HG02798 (cell line): Measurements from ENCODE around the gene ARHGEF17.

Experiments used
- ATAC-seq: cut with Tn5 transposase; IDR thresholded peaks from one replicate; pipeline ENCODE4 v1.9.1; 2021; ENCODE audit warnings: mild to moderate bottlenecking; ENCODE audit not compliant: unreplicated experiment, poor library complexity

Gene ARHGEF17

DNA sequence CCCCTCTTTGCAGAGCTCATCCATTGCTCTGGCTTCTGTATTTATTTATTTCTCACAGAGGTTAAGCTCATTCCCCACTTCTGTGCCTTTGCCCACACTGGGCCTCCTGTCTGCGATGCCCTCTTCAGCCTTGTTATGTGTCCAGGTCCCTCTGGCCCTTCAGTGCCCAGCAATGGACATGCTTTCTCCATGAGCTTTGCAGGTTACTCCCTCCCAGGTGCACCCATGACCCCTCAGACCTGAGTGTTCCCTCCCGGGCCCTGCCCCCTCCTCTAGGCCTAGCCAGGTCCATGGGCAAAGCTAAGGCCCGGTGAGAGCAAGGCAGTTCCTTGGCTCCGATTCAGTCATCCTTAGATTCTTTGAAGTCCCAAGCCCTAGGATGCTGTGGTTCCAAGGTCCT lies 17.5 kb upstream of the ARHGEF17 start:
- ATAC-seq, result no peak

DNA sequence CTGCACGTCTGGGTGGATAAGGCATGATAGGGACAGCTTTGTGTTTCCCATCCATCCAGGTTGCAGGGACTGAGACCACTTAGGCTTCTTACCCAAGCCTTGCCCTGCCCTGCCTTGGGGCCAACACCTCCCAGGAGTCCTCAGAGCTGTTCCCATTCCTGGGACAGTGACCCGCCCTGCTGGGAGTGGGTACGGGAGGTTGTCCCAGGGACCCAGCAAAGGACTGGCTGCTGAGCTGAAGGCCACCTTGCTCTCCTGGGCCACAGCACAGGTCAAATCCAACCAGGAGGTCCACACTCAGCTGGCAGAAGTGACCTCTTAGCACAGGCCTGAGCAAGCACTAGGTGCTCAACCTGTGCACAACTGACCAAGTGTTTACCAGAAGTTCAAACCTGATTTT lies 16.9 kb upstream of the ARHGEF17 start:
- ATAC-seq, result no peak

DNA sequence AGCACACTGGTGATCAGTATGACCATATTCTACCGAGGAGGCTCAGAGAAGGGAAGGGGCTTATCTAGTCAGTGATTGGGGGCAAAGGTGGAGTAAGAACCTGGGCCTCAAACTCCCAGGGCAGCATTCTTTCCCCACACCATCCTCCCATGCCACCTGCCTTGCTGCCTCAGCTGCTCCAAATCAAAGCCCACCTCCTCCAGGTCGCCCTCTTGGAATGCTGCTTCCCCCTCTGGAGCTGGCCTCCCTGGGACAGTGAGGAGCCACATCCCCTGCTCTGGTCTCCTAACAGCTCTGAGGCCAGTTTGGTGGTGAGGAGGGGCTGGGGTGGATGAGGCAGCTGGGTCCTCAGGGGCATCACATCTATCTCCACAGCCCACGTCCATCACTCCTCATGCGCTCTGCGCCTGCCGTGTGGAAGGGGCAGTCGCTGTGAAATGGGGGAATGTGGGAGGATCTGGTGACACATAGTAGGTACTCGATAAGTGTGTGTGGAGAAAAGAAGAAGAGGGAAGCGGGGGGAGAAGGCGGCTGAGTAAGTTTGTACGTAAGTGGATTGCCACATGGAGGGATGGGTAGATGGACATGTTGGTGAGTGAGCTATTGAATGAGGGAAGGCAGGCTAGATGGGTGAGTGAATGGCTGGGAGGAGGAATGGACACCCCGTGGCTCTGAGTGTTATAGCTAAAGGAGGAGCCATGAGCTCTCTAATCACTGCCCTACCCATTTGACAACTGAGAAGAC lies 16.1 kb upstream of the ARHGEF17 start:
- ATAC-seq, result no peak

DNA sequence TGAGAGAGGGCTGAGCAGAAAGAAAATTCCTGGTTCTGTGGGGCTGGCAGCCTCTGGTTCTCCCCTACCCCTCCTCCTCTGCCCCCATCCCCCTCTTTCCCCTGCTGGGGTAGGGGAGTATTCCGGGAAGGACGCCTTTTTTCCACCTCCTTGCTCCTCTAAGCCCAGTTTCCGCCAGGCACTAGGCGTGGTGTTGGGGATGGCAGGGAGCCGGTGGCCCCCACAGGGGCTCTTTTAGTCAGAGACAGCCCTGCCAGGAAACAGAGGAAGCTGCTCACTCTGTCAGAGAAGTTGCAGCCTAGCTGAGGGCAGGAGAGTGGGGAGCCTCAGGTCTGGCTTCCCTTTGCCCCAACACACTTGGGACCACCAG lies 15.6 kb upstream of the ARHGEF17 start:
- no peak for ATAC-seq

DNA sequence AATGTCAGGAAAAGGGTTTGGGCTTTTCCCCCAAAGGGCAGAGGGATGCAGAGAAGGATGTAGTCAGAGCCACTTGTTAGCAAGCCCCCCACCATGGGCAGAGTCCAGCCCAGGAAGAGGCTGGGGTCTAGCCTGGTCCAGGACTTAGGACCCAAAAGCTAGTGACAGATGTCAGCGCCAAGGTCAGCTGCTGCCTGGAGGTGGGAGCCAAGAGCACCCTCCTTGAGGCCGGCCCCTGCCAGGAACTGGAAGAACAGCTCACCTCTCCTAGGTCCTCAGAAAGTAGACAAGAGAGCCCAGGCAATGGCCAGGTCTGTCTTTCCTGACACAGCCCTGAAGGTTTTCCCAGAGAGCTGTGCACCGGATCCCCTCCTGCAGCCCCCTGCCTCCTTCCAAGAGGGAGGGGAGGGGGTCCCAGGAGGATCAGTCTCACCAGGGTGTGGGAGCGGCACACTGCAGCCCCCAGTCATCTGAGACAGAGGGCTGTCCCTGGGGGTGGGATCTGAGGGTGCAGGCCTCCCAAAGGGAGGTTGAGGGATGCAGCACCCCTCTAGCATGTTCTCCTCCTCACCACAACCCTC lies 14.6 kb upstream of the ARHGEF17 start:
- no peak for ATAC-seq

DNA sequence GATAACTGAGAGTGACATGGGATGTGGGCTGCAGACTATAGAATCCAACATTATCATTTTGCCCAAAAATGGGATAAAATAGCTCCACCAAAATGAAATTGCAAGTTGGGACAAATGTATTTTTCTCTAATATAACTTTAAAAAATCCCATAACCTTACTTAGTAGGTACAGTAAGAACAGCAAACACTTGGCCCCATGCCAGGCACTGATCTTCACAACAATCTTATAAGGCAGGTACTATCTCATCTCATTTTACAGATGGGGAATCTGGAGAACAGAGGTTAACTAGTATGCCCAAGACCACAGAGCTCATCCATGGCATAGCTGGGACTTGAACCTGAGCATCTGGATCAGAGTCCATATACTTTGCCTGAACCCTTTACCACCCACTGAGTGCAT lies 13.5 kb upstream of the ARHGEF17 start:
- ATAC-seq, result no peak

DNA sequence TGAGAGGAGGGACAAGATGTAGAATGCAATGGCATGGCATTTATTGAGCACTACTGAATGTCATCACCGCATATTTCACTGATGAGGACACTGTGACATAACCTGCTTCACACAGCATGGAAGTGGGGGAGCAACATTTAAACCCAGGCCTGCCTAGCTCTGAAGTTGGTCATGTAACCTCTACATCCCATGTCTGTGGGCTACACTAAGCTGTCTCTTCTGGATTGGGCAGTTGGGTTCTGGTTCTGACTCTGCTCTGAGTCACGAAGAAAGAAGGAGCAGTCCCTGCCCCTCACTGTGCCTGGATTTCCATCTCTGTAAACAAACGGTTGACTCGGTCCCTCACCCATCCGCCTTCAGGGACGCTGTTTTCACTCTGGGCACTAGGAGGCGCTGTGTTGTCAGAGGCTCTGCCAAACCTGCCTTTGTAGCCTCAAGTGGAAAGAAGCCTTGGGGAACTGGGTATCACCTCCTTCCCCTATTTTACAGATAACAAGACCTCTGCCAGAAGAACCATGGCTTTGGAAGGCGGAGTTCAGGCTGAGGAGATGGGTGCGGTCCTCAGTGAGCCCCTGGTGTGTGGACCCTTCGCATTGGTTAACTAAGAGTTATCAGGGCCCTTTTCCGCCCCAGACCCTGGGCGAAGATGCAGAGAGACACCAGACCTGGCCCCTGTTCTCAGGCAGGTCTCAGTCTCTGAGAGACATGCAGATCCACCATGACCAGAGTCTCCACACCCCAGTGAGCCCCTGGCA lies 12.7 kb upstream of the ARHGEF17 start:
- peak; percentile 48 for ATAC-seq

DNA sequence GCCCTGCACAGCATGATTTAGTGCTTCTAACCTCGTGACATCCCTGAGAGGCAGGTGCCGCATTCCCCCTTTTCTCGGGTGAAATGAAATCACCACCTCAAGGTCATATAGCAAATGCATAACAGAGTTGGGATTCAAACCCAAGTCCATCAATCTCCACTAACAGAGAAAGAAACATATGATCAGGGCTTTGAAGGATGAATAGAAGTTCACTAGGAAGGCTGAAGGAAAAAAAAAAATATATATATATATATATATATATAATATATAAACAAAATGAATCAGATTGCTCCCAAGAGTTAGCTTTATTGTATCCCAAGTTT lies 12.1 kb upstream of the ARHGEF17 start:
- ATAC-seq, result no peak

DNA sequence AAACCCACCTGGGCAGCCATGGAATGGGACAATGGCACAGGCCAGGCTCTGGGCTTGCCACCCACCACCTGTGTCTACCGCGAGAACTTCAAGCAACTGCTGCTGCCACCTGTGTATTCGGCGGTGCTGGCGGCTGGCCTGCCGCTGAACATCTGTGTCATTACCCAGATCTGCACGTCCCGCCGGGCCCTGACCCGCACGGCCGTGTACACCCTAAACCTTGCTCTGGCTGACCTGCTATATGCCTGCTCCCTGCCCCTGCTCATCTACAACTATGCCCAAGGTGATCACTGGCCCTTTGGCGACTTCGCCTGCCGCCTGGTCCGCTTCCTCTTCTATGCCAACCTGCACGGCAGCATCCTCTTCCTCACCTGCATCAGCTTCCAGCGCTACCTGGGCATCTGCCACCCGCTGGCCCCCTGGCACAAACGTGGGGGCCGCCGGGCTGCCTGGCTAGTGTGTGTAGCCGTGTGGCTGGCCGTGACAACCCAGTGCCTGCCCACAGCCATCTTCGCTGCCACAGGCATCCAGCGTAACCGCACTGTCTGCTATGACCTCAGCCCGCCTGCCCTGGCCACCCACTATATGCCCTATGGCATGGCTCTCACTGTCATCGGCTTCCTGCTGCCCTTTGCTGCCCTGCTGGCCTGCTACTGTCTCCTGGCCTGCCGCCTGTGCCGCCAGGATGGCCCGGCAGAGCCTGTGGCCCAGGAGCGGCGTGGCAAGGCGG lies 11.4 kb upstream of the ARHGEF17 start:
- ATAC-seq, result no peak

DNA sequence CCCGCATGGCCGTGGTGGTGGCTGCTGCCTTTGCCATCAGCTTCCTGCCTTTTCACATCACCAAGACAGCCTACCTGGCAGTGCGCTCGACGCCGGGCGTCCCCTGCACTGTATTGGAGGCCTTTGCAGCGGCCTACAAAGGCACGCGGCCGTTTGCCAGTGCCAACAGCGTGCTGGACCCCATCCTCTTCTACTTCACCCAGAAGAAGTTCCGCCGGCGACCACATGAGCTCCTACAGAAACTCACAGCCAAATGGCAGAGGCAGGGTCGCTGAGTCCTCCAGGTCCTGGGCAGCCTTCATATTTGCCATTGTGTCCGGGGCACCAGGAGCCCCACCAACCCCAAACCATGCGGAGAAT lies 10.9 kb upstream of the ARHGEF17 start:
- ATAC-seq, result no peak

DNA sequence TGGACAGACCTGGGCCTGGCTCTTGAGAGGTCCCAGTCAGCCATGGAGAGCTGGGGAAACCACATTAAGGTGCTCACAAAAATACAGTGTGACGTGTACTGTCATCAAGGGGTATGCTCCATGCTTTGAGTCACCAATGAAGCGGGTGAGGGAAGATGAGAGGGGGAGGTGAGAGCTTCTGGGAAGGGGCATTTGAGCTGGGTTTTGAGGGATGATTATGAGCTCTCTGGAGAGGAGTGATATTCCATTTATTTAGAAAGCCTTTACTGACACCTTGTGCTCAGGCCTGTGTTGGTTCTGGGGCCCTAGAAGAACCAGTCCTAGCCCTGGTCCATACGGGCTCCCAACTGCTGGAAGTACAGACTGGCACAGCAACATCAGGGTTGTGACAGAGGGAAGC lies 10.4 kb upstream of the ARHGEF17 start:
- ATAC-seq, result no peak

DNA sequence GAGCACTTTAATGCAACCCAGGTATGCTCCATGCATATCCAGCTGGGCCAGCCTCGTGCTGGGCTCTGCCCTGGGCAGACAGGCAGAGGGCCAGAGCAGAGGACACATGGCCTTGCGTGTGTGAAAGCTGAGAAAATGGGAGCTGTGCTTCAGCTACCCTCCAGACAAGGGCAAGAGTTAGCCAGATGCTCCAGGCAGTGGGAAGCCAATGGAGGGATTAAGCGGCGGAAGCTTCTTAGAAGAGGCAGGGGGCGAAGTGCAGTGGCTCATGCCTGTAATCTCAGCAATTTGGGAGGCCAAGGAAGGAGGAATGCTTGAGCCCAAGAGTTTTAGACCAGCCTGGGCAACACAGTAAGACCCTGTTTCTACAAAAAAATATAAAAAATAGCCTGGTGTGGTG lies 9.8 kb upstream of the ARHGEF17 start:
- no peak for ATAC-seq

DNA sequence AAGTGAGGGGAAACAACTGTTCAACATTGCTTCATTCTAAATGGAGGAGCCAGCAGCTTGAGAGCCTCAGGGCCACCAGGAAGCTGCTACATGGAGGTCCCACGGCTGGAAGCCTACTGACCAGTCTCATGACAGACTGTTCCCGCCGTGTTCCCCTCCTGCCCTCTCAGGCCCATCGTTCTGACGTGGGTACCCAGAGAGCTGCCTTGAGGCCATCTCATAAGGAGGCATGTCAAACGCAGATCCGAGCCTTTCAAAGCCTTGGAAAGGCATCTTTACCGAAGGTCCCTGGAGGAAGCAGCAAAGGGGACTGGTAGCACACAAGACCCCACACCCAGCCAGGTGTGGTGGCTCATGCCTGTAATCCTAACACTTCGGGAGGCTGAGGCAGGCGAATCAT lies 8.3 kb upstream of the ARHGEF17 start:
- ATAC-seq, result no peak

DNA sequence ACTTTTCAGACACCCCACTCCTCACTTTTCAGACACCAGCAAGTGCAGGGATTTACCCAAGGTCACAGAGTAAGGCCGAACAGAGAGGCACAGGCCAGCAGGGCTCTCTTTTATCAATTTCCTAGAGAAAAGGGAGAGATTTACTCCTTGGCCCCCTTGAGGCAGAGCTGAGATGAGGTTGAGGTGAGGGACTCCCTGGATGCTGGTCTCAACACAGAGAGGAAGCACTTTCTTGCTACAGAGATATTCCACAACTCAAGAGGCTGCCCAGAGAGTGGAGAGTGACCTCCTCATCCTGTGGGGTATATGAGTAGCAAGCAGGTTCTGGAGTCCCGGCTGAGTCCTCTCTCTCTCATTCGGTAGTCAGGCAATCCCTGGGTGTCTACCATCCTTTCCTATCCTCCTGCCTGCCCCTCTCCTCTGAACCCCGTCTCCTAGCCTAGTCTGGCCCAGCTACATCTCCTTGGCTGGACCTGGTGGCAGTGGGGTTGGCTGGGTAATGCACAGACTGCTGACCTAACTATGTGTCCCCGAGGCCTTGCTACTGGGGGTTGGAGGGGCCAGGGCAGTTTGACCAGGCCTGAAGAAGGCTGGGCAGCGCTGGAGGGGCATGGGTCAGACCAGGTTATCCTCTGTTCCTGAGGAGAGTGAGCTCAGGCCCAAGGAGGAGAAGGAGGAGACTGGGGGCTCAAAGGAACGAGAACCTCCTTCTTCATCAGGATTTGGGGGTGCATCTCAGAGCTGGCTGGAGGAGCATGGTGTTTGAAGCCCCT lies 1.8 kb upstream of the ARHGEF17 start:
- no peak for ATAC-seq

DNA sequence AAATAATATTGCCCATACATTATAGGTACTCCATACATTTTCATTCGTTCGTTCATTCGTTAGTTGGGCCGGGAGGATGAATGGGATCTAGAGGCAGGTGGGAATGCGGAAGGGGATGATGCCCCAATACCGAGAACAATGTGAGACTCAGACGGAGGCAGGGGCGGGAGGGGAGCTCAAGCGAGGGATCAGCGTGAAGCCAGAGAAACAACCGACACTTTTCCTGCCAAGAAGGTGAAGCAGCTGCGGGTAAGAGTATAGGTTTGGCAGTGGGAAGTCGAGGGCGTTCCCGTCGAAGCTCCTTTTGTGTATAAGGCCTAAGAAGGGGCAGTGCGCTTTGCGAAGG lies 1.1 kb upstream of the ARHGEF17 start:
- ATAC-seq, result no peak

DNA sequence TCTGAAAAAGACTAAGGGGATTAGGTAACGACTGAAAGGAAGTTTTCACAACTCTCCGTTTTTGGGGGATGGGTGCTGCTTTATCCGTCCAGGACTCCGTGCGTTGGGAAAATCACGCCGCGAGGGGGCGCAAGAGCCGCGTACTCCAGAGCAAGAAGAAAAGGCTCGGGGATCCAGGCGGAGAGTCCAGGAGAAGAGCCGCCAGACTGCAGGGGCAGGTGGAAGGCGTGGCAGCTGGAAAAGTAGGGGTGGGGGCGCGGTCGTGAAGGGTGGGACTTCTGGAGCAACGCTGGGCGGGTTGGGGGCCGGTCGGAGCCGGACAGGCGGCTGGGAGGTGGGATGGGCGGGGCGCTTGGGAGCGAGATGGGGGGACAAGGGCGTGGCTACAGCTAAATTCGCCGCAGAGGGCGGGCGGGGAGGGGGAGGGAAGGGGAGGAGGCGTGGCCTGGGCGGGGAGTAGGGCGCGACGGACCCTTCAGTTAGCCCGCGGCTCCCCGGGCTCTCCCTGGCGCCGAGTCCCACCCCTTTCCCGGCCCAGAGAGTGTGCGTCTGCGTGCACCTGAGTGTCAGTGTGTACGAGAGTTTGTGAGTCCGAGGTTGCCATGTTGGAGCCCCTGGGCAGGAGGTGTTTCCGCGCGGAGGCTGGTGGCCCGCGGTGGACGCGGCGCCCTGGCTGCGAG lies 613 bp upstream of the ARHGEF17 start:
- ATAC-seq, result peak; percentile 68

DNA sequence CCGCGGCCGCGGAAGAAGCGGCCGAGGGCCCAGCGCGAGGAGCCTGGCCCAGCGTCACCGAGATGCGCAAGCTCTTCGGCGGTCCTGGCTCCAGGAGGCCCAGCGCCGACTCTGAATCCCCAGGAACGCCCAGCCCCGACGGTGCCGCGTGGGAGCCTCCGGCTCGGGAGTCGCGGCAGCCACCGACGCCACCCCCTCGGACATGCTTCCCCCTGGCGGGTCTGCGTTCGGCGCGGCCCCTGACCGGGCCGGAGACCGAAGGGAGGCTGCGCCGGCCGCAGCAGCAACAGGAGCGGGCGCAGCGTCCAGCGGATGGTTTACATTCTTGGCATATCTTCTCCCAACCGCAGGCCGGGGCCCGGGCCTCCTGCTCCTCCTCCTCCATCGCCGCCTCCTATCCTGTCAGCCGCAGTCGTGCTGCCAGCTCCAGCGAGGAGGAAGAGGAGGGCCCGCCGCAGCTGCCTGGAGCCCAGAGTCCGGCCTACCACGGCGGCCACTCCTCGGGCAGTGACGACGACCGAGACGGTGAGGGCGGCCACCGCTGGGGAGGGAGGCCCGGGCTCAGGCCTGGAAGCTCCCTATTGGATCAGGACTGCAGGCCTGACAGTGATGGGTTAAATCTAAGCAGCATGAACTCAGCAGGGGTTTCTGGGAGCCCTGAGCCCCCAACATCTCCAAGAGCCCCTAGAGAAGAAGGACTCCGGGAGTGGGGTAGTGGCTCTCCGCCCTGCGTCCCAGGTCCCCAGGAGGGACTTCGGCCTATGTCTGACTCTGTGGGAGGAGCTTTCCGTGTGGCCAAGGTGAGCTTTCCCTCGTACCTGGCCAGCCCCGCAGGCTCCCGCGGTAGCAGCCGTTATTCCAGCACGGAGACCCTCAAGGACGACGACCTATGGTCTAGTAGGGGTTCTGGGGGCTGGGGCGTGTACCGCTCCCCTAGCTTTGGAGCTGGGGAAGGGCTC lies 1.2 kb downstream of the ARHGEF17 start:
- no peak for ATAC-seq

DNA sequence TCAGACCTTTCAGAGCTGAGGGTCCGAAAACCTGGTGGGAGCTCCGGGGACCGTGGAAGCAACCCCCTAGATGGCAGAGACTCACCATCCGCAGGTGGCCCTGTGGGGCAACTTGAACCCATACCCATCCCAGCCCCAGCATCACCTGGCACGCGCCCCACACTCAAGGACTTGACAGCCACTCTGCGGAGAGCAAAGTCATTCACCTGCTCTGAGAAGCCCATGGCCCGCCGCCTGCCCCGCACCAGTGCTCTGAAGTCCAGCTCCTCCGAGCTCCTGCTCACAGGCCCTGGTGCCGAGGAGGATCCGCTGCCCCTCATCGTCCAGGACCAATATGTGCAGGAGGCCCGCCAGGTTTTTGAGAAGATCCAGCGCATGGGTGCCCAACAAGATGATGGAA lies 2.0 kb downstream of the ARHGEF17 start:
- ATAC-seq, result no peak
